HCT116 (cell line): ENCODE measurements around the gene FCHSD2. TPM values are rescaled to one million over a fixed set of nuclear protein-coding genes. Genes with fewer than 3 reads are reported as not detected.

Experiments used
- ATAC-seq: fragments of 200-7000 bp; cut with Tn5 transposase; 2 replicates; pipeline ENCODE4 v1.9.1; 2020; ENCODE audit warnings: mild to moderate bottlenecking, moderate library complexity
- BruUV-seq: library from RNA; stranded (reverse); fragments of 400-500 nt; replicated peaks from 2 replicates; lab custom pipeline; 2021; lab: Mats Ljungman, UMichigan
- CTCF ChIA-PET: fragments of 300-600 bp; sonication (Branson Sonifier 250); formaldehyde crosslinking; loops from one replicate; lab custom pipeline; 2021; ENCODE audit warnings: antibody characterized with exemption; lab: Charles Lee
- POLR2A ChIA-PET: fragments of 300-600, 350-600 bp; sonication (Branson Sonifier 250); formaldehyde crosslinking; loops from one replicate; lab custom pipeline; 2021; ENCODE audit warnings: antibody characterized with exemption; lab: Charles Lee
- RAD21 ChIA-PET, 2 experiments: fragments of 300-600 bp; sonication (Branson Sonifier 250); formaldehyde crosslinking; loops; one replicate each; lab custom pipeline; 2023; ENCODE audit warnings: low total read pairs in 2 of 2; ENCODE audit not compliant: uncharacterized antibody in 2 of 2, unreplicated experiment in 2 of 2, low non-redundant PET in 1 of 2; lab: Charles Lee
- DNase-seq: peaks from one replicate; pipeline ENCODE4 v3.0.0-alpha.2; 2010; ENCODE audit warnings: low read depth, low spot score
- H2AFZ ChIP-seq: fragments of 200-600 bp; shearing (Covaris generic), sonication (generic); 2 replicates; pipeline ENCODE4 v1.6.1; 2017; ENCODE audit warnings: low read depth, mixed run types, mixed read lengths, antibody characterized with exemption, low read length; ENCODE audit not compliant: poor library complexity, severe bottlenecking
- H3K27ac ChIP-seq: 2 replicates; pipeline ENCODE4 v1.5.1; 2012; ENCODE audit warnings: low read depth, low read length
- H3K27me3 ChIP-seq: fragments of 200-600 bp; sonication (generic); 2 replicates; pipeline ENCODE4 v1.6.1; 2016; ENCODE audit warnings: mixed run types, low read length, mixed read lengths; ENCODE audit not compliant: insufficient read depth
- H3K36me3 ChIP-seq, 2 experiments: fragments of 200-500 bp in 1 of 2; fragments of 200-600 bp in 1 of 2; sonication (Bioruptor generic) in 1 of 2; sonication (generic) in 1 of 2; 2 replicates each; pipeline versions ENCODE4 v1.5.1 to v1.6.1; 2014 to 2016; ENCODE audit warnings: low read length in 2 of 2, inconsistent platforms in 1 of 2, mixed read lengths in 1 of 2, mixed run types in 1 of 2; ENCODE audit not compliant: insufficient read depth in 2 of 2, control insufficient read depth in 1 of 2
- H3K4me1 ChIP-seq, 2 experiments: fragments of 200-600 bp in 1 of 2; sonication (generic) in 1 of 2; 2 replicates each; pipeline versions ENCODE4 v1.5.1 to v1.6.1; 2012 to 2017; ENCODE audit warnings: low read length in 2 of 2, inconsistent platforms in 1 of 2, mild to moderate bottlenecking in 1 of 2, mixed read lengths in 1 of 2, mixed run types in 1 of 2, moderate library complexity in 1 of 2; ENCODE audit not compliant: insufficient read depth in 2 of 2, control insufficient read depth in 1 of 2
- H3K4me2 ChIP-seq: fragments of 200-600 bp; sonication (generic); 2 replicates; pipeline ENCODE4 v1.6.1; 2017; ENCODE audit warnings: mixed run types, low read length, mixed read lengths
- H3K4me3 ChIP-seq, 2 experiments: fragments of 200-600 bp in 1 of 2; sonication (generic) in 1 of 2; replicated peaks in 1 of 2; 2 replicates each; pipeline ENCODE4 v1.5.1; 2011 to 2016; ENCODE audit warnings: low read length in 2 of 2, control low read depth in 1 of 2, low read depth in 1 of 2, mild to moderate bottlenecking in 1 of 2, mixed read lengths in 1 of 2, mixed run types in 1 of 2
- H3K79me2 ChIP-seq: fragments of 200-600 bp; sonication (generic); 2 replicates; pipeline ENCODE4 v1.6.1; 2017; ENCODE audit warnings: mild to moderate bottlenecking, mixed run types, low read length, moderate library complexity, mixed read lengths; ENCODE audit not compliant: insufficient read depth
- H3K9ac ChIP-seq: fragments of 200-600 bp; sonication (generic); 2 replicates; pipeline ENCODE4 v1.6.1; 2016; ENCODE audit warnings: low read length, mixed read lengths
- H3K9me2 ChIP-seq: fragments of 200-600 bp; sonication (generic), shearing (Covaris generic); 2 replicates; pipeline ENCODE4 v1.6.1; 2017; ENCODE audit warnings: mixed run types, mild to moderate bottlenecking, moderate library complexity; ENCODE audit not compliant: insufficient read depth
- H3K9me3 ChIP-seq, 2 experiments: fragments of 200-500 bp in 1 of 2; fragments of 200-600 bp in 1 of 2; sonication (Bioruptor generic) in 1 of 2; sonication (generic) in 1 of 2; 2 replicates each; pipeline ENCODE4 v1.6.1; 2014 to 2017; ENCODE audit warnings: low read length in 2 of 2, mixed read lengths in 2 of 2, inconsistent platforms in 1 of 2, low read depth in 1 of 2, mild to moderate bottlenecking in 1 of 2, mixed run types in 1 of 2, moderate library complexity in 1 of 2; ENCODE audit not compliant: control insufficient read depth in 1 of 2, insufficient read depth in 1 of 2
- H4K20me1 ChIP-seq: fragments of 200-600 bp; sonication (generic), shearing (Covaris generic); 2 replicates; pipeline ENCODE4 v1.6.1; 2017; ENCODE audit warnings: mixed run types, mild to moderate bottlenecking, moderate library complexity; ENCODE audit not compliant: insufficient read depth
- EZH2phosphoT487 ChIP-seq: fragments of 200-600 bp; IDR thresholded peaks from 2 replicates; pipeline ENCODE4 v1.6.1; 2018; ENCODE audit warnings: antibody characterized with exemption, borderline replicate concordance
- POLR2A ChIP-seq: IDR thresholded peaks from 2 replicates; pipeline ENCODE4 v1.7.0; 2011; ENCODE audit warnings: borderline replicate concordance; ENCODE audit not compliant: insufficient read depth, insufficient read length; ENCODE audit errors: extremely low read depth
- POLR2AphosphoS5 ChIP-seq: IDR thresholded peaks from 2 replicates; pipeline ENCODE4 v1.6.1; 2011; ENCODE audit warnings: mild to moderate bottlenecking, low read depth, low read length, moderate library complexity
- SIN3A ChIP-seq: IDR thresholded peaks from 2 replicates; pipeline ENCODE4 v1.6.1; 2012; ENCODE audit warnings: low read depth
- YY1 ChIP-seq: IDR thresholded peaks from 2 replicates; pipeline ENCODE4 v1.6.1; 2011; ENCODE audit warnings: low read length, low read depth, moderate library complexity, mild to moderate bottlenecking; ENCODE audit not compliant: insufficient replicate concordance; ENCODE audit errors: extremely low read depth
- ZFX ChIP-seq: fragments of 450-650 bp; IDR thresholded peaks from 2 replicates; pipeline ENCODE4 v1.6.1; 2017
- intact Hi-C: fragments of 100-400 bp; cut with micrococcal nuclease; formaldehyde crosslinking; loops from 2 replicates; pipeline ENCODE4 v1.10.0; 2022
- total RNA-seq: library from RNA; stranded (reverse); gene quantifications from one replicate; pipeline ENCODE4 v1.2.1, GENCODE V29; 2021; ENCODE audit not compliant: unreplicated experiment
- TF ChIP-seq, protein P1 (sequence below): IDR thresholded peaks from 2 replicates; pipeline ENCODE4 v1.6.1; 2012
- TF ChIP-seq, protein P2 (sequence below), 3 experiments: fragments of 200-600 bp in 1 of 3; sonication (generic) in 1 of 3; IDR thresholded peaks in 2 of 3; conservative IDR thresholded peaks in 1 of 3; 2 replicates each; pipeline ENCODE4 v1.5.1; 2012 to 2017; ENCODE audit warnings: low read depth in 2 of 3, low read length in 2 of 3, antibody characterized with exemption in 1 of 3, borderline replicate concordance in 1 of 3, control low read depth in 1 of 3, mild to moderate bottlenecking in 1 of 3, mixed read lengths in 1 of 3, mixed run types in 1 of 3, moderate library complexity in 1 of 3; ENCODE audit not compliant: insufficient read depth in 1 of 3

Gene FCHSD2
- total RNA-seq, 1 experiment from 2014 or later = 15.0 TPM

DNA sequence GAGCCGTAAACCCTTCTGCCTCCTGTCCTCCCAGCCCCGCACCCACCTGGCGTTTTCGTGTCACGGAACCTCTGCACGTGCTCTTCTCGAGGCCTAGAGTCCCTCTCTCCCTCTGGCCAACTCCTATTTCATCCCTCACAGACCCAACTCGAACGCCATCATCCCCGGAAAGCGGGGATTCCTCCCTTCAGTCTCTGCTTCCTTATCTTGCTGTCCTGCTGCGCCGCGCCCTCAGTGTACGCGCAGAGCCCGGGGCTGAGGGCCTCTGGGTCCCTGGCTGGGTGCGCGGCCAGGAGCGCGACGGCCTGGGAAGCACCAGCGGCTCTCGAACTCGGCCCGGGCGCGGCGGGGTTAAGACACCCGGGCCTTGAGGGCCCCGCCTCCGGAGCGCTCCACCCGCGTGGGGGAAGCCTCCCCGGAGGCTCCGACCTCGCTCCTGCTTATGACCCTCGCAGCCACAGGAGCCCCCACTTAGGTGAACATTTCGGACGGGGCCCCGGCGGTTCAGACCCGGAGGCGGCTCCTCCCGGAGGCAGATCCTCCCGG is 328.3 kb downstream of the FCHSD2 start:
- Histone ChIP-seq H3K36me3 (peaks cover 0 to 9% of the 10 kb centered on the region in 2 experiments; a peak in 1 of 4 replicates), H3K4me3 (peak overlapping the region; percentile 85 to 95), H2AFZ (peak overlapping the region; percentile 70), H3K27ac (peak overlapping the region; percentile 97), H3K9me3 (no peaks in the 10 kb centered on the region), H3K4me2 (peak overlapping the region; percentile 100), H4K20me1 (no peaks in the 10 kb centered on the region), H3K4me1 (peaks cover 9 to 38% of the 10 kb centered on the region in 2 experiments; a peak in 3 of 4 replicates), H3K9ac (peak overlapping the region; percentile 93), H3K27me3 (no peaks in the 10 kb centered on the region), H3K79me2 (peaks cover 27% of the 10 kb centered on the region), H3K9me2 (no peaks in the 10 kb centered on the region)
- no peak for TF ChIP-seq SIN3A
- TF ChIP-seq YY1 = peak; percentile 27
- peak; percentile 83 for TF ChIP-seq POLR2AphosphoS5
- TF ChIP-seq ZFX = peak; percentile 86
- TF ChIP-seq POLR2A = peak; percentile 96
- ATAC-seq (peak; percentile 67), DNase-seq (peak; percentile 56)
- BruUV-seq = no TSS peak
- intact Hi-C loops = loop anchor here (1.0 kb wide), 1 partner anchor 89 kb away; no protein-coding TSS in a partner anchor
- ChIA-PET RAD21 (interaction anchor here in 1 of 2 experiments (1.4 kb wide), 1 partner anchor 89 kb away, joined by 5 read pairs; no protein-coding TSS in a partner anchor), CTCF (interaction anchor here (0.9 to 2.8 kb wide), 6 partner anchors 11 to 372 kb away, joined by 3 to 27 read pairs (median 4); no protein-coding TSS in a partner anchor), POLR2A (interaction anchor here (1.4 kb wide), 1 partner anchor 20 kb away, joined by 10 read pairs; the partner anchor contains the start of gene STARD10)

- Histone ChIP-seq H3K4me2 (peak overlapping the region; percentile 100), H3K4me3 (peak overlapping the region; percentile 85 to 95), H3K27me3 (no peaks in the 10 kb centered on the region), H3K79me2 (peaks cover 27% of the 10 kb centered on the region), H3K9me2 (no peaks in the 10 kb centered on the region), H3K36me3 (peaks cover 0 to 9% of the 10 kb centered on the region in 2 experiments; a peak in 1 of 4 replicates), H3K4me1 (peaks cover 9 to 38% of the 10 kb centered on the region in 2 experiments; a peak in 3 of 4 replicates), H3K9ac (peak overlapping the region; percentile 93), H2AFZ (no peak overlapping the region), H4K20me1 (no peaks in the 10 kb centered on the region), H3K9me3 (no peaks in the 10 kb centered on the region), H3K27ac (peak overlapping the region; percentile 97)
- TSS peak; percentile 72 for BruUV-seq
- POLR2A ChIA-PET = interaction anchor here (0.9 to 1.4 kb wide), 2 partner anchors 19 to 342 kb away, joined by 3 to 10 read pairs; partner anchors contain the start of gene STARD10
- ATAC-seq (peak; percentile 65), DNase-seq (peak; percentile 71)
- intact Hi-C loops = no loop called here
- TF ChIP-seq EZH2phosphoT487 = no peak
- TF ChIP-seq YY1 = peak; percentile 25
- TF ChIP-seq, protein P1, sequence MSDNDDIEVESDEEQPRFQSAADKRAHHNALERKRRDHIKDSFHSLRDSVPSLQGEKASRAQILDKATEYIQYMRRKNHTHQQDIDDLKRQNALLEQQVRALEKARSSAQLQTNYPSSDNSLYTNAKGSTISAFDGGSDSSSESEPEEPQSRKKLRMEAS = no peak
- TF ChIP-seq, protein P2, sequence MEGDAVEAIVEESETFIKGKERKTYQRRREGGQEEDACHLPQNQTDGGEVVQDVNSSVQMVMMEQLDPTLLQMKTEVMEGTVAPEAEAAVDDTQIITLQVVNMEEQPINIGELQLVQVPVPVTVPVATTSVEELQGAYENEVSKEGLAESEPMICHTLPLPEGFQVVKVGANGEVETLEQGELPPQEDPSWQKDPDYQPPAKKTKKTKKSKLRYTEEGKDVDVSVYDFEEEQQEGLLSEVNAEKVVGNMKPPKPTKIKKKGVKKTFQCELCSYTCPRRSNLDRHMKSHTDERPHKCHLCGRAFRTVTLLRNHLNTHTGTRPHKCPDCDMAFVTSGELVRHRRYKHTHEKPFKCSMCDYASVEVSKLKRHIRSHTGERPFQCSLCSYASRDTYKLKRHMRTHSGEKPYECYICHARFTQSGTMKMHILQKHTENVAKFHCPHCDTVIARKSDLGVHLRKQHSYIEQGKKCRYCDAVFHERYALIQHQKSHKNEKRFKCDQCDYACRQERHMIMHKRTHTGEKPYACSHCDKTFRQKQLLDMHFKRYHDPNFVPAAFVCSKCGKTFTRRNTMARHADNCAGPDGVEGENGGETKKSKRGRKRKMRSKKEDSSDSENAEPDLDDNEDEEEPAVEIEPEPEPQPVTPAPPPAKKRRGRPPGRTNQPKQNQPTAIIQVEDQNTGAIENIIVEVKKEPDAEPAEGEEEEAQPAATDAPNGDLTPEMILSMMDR (IDR thresholded peaks at IDR 0.05 in 2 of 3, conservative IDR thresholded peaks at IDR 0.05 in 1 of 3; ENCODE audit: borderline replicate concordance in 1 of 3, insufficient read depth in 1 of 3, low read depth in 2 of 3, low read length in 2 of 3) = peak in 2 of 3 experiments; percentile 79 to 85; a peak in 4 of 6 replicates
- TF ChIP-seq POLR2AphosphoS5 = peak; percentile 42
- CTCF ChIA-PET = interaction anchor here (0.8 to 2.8 kb wide), 11 partner anchors 8 to 424 kb away, joined by 3 to 27 read pairs (median 4); no protein-coding TSS in a partner anchor
- RAD21 ChIA-PET = interaction anchor here in 1 of 2 experiments (1.4 kb wide), 1 partner anchor 88 kb away, joined by 5 read pairs; no protein-coding TSS in a partner anchor
Measured at GRCh38 chr11:72812967-72813739, 329.0 kb downstream of the FCHSD2 start.
